Peyer's patch (tissue), 4 donors: ENCODE measurements around the gene C10orf53. TPM values are rescaled to one million over a fixed set of nuclear protein-coding genes. Genes with fewer than 3 reads are reported as not detected.
A peak's percentile ranks its signal among the peaks of the same experiment; 100 is the strongest.
"Not testable (repeated sequence)": the region's sequence is repeated elsewhere in the genome, so short reads cannot be mapped to it uniquely, and the experiment has no call there.

Source experiments
- DNase-seq, 3 donors: peaks; one replicate each; pipeline ENCODE4 v3.0.0-alpha.2; 2017 to 2019
- H3K27ac ChIP-seq, 4 donors: fragments of 200-600 bp; sonication (generic); one replicate each; pipeline ENCODE4 v1.5.1; 2016 to 2019
- H3K27me3 ChIP-seq, 2 donors: fragments of 200-600 bp; sonication (generic); one replicate each; pipeline ENCODE4 v1.5.1; 2019
- H3K36me3 ChIP-seq, 3 donors: fragments of 200-600 bp; sonication (generic); one replicate each; pipeline ENCODE4 v1.5.1; 2016 to 2019
- H3K4me1 ChIP-seq, 4 donors: fragments of 200-600 bp; sonication (generic); one replicate each; pipeline ENCODE4 v1.5.1; 2016 to 2019
- H3K4me3 ChIP-seq, 4 donors: fragments of 200-600 bp; sonication (generic); 1 replicate in 3 of 4; 2 replicates in 1 of 4; pipeline ENCODE4 v1.5.1; 2016 to 2019; ENCODE audit warnings: mild to moderate bottlenecking in 1 of 4
- H3K9me3 ChIP-seq, 4 donors: fragments of 200-600 bp; sonication (generic); one replicate each; pipeline ENCODE4 v1.5.1; 2016 to 2019; ENCODE audit warnings: mild to moderate bottlenecking in 1 of 4
- POLR2A ChIP-seq, 2 donors: fragments of 450-650 bp; IDR thresholded peaks; one replicate each; pipeline ENCODE4 v1.5.1; 2017; ENCODE audit warnings: antibody characterized with exemption in 2 of 2, mild to moderate bottlenecking in 2 of 2, moderate library complexity in 2 of 2
- total RNA-seq, 4 donors: library from RNA; depleted of rRNA; stranded (reverse); fragments of >200 nt; gene quantifications; one replicate each; pipeline ENCODE4 v1.1.0, GENCODE V29; 2016
- TF ChIP-seq, protein P1 (sequence below), 6 experiments: fragments of 450-650 bp in 4 of 6; fragments of 200-600 bp in 2 of 6; sonication (generic) in 1 of 6; IDR thresholded peaks; one replicate each; pipeline ENCODE4 v1.5.1; 2017 to 2019; ENCODE audit warnings: antibody characterized with exemption in 6 of 6, mild to moderate bottlenecking in 3 of 6, moderate library complexity in 1 of 6

C10orf53 gene
- total RNA-seq, 4 donors from 2014 or later: not detected

DNA sequence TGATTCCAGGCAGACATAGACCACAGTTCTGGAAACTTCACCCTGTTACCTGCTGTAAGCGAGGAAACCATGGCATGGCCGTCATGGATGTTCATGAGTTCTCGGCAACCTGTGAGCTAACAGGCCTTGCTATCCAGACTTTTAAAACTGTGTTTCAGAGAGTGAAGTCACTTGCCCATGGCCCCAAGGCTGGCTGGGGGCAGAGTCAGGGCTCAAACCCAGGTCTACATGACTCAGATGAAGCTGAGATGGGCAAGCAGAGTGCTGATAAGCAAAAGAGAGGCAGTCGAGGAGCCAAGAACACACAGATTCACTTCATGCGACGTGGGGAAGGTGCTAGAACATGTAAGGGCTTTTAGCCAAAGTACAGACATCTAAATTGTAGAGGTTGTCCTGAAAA, 31.5 kb downstream of the C10orf53 start:
- Histone ChIP-seq H3K9me3 (no peaks in the 10 kb centered on the region), H3K27me3 (no peaks in the 10 kb centered on the region), H3K4me3 (no peak overlapping the region), H3K4me1 (no peaks in the 10 kb centered on the region), H3K36me3 (no peaks in the 10 kb centered on the region), H3K27ac (no peak overlapping the region)
- DNase-seq: no peak
- TF ChIP-seq, protein P1, sequence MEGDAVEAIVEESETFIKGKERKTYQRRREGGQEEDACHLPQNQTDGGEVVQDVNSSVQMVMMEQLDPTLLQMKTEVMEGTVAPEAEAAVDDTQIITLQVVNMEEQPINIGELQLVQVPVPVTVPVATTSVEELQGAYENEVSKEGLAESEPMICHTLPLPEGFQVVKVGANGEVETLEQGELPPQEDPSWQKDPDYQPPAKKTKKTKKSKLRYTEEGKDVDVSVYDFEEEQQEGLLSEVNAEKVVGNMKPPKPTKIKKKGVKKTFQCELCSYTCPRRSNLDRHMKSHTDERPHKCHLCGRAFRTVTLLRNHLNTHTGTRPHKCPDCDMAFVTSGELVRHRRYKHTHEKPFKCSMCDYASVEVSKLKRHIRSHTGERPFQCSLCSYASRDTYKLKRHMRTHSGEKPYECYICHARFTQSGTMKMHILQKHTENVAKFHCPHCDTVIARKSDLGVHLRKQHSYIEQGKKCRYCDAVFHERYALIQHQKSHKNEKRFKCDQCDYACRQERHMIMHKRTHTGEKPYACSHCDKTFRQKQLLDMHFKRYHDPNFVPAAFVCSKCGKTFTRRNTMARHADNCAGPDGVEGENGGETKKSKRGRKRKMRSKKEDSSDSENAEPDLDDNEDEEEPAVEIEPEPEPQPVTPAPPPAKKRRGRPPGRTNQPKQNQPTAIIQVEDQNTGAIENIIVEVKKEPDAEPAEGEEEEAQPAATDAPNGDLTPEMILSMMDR (IDR thresholded peaks at IDR 0.05): no peak

DNA sequence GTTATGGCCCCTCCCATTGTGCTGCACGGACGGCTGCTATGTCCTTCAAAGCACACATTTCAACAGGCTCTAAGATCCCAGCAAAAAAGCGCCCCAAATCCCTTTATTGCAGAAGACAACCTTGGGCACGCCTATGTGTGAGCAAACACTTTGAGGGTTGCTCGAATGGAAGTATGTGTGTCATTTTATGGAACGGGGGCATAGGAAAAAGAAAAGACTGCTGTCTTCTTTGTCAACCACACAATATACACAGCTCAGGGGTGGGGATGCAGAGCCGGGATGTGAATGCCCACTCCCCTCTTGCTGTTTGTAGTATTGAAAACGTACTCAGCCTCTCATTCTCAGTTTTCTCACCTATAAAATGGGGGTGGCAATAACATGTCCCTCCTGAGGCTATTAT, 32.0 kb downstream of the C10orf53 start:
- H3K4me1 ChIP-seq: no peaks in the 10 kb centered on the region
- no peak overlapping the region for H3K27ac ChIP-seq
- H3K4me3 ChIP-seq: no peak overlapping the region
- no peak for DNase-seq
- no peaks in the 10 kb centered on the region for H3K9me3 ChIP-seq
- H3K27me3 ChIP-seq: no peaks in the 10 kb centered on the region
- no peak for TF ChIP-seq POLR2A (IDR thresholded peaks at IDR 0.05)
- TF ChIP-seq, protein P1 (IDR thresholded peaks at IDR 0.05): no peak
- H3K36me3 ChIP-seq: no peaks in the 10 kb centered on the region

DNA sequence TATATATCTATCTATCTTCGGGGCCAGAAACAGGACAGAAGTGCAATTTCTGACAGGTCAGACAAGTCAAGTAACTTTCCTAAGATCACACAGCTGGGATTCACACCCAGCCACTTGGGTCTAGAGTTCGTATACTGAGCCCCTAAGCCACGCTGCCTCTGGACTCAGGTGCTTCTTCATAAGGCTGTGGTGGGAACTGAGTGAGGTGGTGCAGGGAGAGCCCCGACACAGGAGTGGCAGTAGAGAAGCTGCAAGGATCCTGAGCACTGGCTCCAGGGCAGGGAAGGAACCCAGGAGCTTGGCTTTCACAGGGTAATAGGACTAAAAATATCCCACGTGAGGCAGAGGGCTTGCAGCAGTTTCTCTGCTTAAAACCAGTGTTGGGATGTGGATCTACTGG, 33.8 kb downstream of the C10orf53 start:
- Histone ChIP-seq H3K36me3 (no peaks in the 10 kb centered on the region), H3K27me3 (no peaks in the 10 kb centered on the region), H3K27ac (no peak overlapping the region), H3K4me1 (no peaks in the 10 kb centered on the region), H3K4me3 (no peak overlapping the region), H3K9me3 (no peaks in the 10 kb centered on the region)
- TF ChIP-seq POLR2A (IDR thresholded peaks at IDR 0.05): no peak
- TF ChIP-seq, protein P1 (IDR thresholded peaks at IDR 0.05): no peak
- DNase-seq: no peak

DNA sequence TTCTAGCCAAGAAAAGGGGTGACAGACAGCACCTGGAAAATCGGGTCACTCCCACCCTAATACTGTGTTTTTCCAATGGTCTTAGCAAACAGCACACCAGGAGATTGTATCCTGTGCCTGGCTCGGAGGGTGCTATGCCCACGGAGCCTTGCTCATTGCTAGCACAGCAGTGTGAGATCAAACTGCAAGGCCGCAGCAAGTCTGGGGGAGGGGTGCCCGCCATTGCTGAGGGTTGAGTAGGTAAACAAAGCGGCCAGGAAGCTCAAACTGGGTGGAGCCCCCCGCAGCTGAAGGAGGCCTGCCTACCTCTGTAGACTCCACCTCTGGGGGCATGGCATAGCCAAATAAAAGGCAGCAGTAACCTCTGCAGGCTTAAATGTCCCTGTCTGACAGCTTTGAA, 35.7 kb downstream of the C10orf53 start:
- H3K4me3 ChIP-seq, H3K4me1 ChIP-seq, DNase-seq, H3K27me3 ChIP-seq, H3K9me3 ChIP-seq, H3K36me3 ChIP-seq, H3K27ac ChIP-seq: not testable (repeated sequence)

DNA sequence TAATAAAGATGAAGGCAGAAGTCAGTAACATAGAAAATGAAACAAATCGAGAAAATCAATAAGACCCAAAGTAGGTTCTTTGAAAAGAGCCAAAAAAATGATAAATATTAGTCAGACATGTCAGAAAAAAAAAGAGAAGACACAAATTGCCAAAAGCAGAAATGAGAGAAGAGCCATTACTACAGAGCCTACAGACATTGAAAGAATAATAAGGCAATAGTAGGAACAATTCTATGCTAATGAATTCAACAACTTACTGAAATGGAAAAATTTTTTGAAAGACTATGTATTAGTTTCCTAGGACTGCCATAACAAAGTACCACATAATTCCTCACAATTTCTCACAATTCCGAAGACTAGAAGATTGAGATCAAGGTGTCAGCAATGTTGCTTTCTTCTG, 47.1 kb downstream of the C10orf53 start:
- Histone ChIP-seq H3K27ac (no peak overlapping the region), H3K4me1 (no peaks in the 10 kb centered on the region), H3K4me3 (no peak overlapping the region), H3K27me3 (no peaks in the 10 kb centered on the region), H3K9me3 (peaks cover 0 to 9% (median 0%) of the 10 kb centered on the region in 4 donors), H3K36me3 (no peaks in the 10 kb centered on the region)
- TF ChIP-seq, protein P1 (IDR thresholded peaks at IDR 0.05): no peak
- no peak for TF ChIP-seq POLR2A (IDR thresholded peaks at IDR 0.05)
- no peak for DNase-seq

DNA sequence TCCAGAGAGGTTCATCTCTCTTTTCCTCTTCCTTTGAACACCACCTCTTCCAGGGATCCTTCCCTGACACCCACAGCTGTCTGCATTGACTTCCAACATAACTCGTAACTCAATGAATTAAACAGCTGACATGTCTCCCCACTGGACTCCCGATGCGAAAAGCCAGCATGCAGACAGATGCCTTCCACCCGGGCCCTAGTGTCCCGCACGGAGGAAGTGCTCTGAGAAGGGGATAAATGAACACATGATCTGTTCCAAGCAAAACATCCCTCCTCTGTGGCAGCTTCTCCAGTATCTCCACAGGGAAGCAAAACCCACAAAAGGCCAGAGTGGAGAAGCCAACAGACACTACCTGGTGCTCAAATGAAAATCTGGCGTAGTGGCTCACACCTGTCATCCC, 54.4 kb downstream of the C10orf53 start:
- no peak for DNase-seq
- Histone ChIP-seq H3K9me3 (no peaks in the 10 kb centered on the region), H3K27me3 (no peaks in the 10 kb centered on the region), H3K4me3 (no peak overlapping the region), H3K27ac (no peak overlapping the region), H3K4me1 (no peaks in the 10 kb centered on the region), H3K36me3 (no peaks in the 10 kb centered on the region)
- no peak for TF ChIP-seq POLR2A (IDR thresholded peaks at IDR 0.05)

DNA sequence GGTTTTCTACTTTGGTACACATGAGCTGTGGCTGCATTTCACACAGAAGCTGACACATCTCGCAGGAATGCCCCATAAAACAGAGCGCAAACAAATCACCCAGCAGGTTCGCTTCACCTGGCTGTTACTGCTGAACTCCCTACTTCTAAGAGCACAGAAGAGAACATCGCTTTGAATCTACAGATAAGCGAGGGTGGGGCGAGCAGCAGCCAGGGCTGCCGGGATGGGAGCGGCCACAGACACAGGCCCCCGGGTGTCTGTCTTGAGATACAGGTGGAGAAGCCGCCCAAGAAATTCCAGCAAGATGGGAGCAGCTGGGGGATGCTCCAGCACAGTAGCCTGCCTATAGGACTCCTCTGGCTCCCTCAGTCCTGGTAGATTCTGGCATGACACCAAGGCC, 55.2 kb downstream of the C10orf53 start:
- H3K4me3 ChIP-seq: no peak overlapping the region
- no peaks in the 10 kb centered on the region for H3K4me1 ChIP-seq
- TF ChIP-seq POLR2A (IDR thresholded peaks at IDR 0.05): no peak
- TF ChIP-seq, protein P1 (IDR thresholded peaks at IDR 0.05): no peak
- no peaks in the 10 kb centered on the region for H3K27me3 ChIP-seq
- H3K36me3 ChIP-seq: no peaks in the 10 kb centered on the region
- H3K27ac ChIP-seq: no peak overlapping the region
- H3K9me3 ChIP-seq: no peaks in the 10 kb centered on the region
- DNase-seq: peak in 1 of 3 donors; percentile 50
